Subcutaneous adipose tissue (tissue), 4 donors: ENCODE data around the gene OR2A42. TPM values are rescaled to one million over a fixed set of nuclear protein-coding genes. Genes with fewer than 3 reads are reported as not detected.
"Not testable (repeated sequence)": the region's sequence is repeated elsewhere in the genome, so short reads cannot be mapped to it uniquely, and the experiment has no call there.

Source experiments
- total RNA-seq, 4 donors: library from RNA; depleted of rRNA; stranded (reverse); fragments of >200 nt; gene quantifications; one replicate each; pipeline ENCODE4 v1.1.0, GENCODE V29; 2016
- TF ChIP-seq, protein P1 (sequence below): fragments of 450-650 bp; IDR thresholded peaks from one replicate; pipeline ENCODE4 v1.5.1; 2016; ENCODE audit warnings: low read depth, mild to moderate bottlenecking, control low read depth, antibody characterized with exemption, moderate library complexity

Gene OR2A42, protein sequence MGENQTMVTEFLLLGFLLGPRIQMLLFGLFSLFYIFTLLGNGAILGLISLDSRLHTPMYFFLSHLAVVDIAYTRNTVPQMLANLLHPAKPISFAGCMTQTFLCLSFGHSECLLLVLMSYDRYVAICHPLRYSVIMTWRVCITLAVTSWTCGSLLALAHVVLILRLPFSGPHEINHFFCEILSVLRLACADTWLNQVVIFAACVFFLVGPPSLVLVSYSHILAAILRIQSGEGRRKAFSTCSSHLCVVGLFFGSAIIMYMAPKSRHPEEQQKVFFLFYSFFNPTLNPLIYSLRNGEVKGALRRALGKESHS
- total RNA-seq, result under 1 TPM in 2 of 4 donors, not detected in 2; 0.19 to 0.44 TPM

DNA sequence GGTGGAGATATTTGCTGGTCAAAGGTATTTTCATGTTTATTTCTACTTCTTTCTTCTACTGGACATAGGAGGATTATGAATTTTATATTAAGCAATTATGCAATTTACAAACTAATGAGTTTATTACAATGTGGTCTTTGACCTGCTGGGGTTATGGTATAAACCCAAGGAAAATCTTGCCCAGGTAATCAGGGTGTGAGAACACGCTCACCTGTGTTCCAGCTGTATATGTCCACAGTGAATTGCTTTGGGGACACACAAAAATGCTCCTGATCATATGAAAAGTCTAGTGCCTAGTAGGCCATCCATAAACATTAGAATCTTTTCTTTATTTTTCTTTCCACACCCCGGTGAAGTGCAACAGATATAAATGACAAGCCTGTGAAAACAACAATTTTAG lies at the start of gene OR2A42:
OR2A42 (minus strand) TSS at position 241 of the 400 bp plus-strand sequence. CDS start 6,762 bp downstream, outside the sequence.
- TF ChIP-seq, protein P1, sequence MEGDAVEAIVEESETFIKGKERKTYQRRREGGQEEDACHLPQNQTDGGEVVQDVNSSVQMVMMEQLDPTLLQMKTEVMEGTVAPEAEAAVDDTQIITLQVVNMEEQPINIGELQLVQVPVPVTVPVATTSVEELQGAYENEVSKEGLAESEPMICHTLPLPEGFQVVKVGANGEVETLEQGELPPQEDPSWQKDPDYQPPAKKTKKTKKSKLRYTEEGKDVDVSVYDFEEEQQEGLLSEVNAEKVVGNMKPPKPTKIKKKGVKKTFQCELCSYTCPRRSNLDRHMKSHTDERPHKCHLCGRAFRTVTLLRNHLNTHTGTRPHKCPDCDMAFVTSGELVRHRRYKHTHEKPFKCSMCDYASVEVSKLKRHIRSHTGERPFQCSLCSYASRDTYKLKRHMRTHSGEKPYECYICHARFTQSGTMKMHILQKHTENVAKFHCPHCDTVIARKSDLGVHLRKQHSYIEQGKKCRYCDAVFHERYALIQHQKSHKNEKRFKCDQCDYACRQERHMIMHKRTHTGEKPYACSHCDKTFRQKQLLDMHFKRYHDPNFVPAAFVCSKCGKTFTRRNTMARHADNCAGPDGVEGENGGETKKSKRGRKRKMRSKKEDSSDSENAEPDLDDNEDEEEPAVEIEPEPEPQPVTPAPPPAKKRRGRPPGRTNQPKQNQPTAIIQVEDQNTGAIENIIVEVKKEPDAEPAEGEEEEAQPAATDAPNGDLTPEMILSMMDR, result not testable (repeated sequence)

DNA sequence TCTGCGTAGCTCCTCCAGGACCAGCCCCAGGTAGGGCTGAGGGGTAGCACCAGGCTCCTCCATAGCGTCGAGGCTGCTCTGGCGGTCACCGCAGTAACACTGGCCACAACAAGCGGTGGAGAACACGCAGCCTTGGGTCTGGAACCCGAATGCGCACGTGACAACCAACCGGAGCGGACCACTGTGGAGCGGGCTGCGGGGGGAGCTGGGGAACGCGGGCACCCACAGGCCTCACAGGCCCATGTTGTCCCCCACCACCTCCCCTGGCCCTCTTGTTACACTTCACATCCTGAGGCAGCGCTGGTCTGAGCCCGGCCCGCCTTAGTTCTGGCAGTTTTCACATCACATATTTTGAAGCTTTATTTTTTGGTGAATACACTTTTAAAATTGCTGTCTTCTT lies 29.8 kb upstream of the OR2A42 start, which contains the start of gene CTAGE8:
CTAGE8 (minus strand) TSS at position 101 of the 400 bp plus-strand sequence; CDS start at position 63, 38 bp downstream.
- TF ChIP-seq, protein P1, result not testable (repeated sequence)

DNA sequence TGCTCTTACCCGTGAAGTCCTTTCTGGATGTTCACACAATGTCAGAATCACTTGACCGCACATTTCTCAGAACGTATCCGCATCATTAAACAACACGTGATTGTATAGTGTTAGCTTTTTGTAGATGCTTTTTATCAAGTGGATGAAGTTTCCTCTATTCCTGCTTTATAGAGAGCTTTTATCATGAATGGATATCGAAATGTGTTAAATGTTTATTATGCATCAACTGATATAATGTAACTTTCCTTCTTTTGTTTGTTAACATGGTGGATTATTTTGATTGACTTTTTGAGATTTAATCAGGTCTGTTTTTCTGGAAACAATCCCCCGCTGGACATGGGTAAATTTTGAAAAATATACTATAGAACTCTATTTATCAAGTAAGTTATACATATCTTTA lies 25.3 kb upstream of the OR2A42 start, which contains the start of gene OR2A7:
OR2A7 (minus strand) TSS at position 101 of the 400 bp plus-strand sequence. CDS start 5,164 bp downstream, outside the sequence.
- TF ChIP-seq, protein P1, result not testable (repeated sequence)

DNA sequence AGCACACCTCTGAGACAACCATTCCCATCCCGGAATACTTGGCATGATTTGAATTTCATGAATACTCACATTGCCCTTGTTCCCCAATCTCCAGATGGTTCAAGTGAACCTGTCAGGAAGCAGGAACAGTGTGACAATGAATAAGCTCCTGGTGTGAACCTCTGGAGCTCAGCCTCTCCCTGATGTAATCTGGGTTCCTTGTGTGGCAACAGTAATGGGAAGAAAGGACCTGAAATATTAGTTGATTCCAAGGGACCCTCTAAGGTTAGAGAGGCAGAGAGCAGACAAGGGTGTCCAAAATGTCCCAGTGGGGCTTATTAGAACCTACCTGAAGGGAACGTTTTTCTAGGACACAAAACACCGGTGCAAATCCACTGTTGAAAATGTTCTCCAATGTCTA lies 16.7 kb upstream of the OR2A42 start:
- TF ChIP-seq, protein P1, result no peak

DNA sequence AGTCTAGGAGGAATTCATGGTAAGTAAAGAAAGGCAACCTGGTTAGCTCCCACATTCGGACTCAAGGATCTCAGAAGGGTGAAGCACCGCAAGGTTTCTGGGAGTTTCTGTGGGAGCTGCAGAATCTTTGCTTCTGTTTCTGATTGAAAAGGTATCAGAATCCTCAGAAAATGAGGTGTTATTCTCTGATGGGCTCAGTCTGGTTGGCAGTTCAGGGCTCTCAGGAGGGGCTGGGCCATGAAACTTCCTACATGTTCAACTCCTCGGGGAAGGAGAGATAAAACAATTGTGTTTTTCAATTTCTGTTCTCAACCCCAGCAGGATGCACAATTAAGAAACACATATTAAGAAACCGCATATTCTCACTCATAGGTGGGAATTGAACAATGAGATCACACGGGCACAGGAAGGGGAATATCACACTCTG lies 16.1 kb upstream of the OR2A42 start:
- TF ChIP-seq, protein P1, result no peak

DNA sequence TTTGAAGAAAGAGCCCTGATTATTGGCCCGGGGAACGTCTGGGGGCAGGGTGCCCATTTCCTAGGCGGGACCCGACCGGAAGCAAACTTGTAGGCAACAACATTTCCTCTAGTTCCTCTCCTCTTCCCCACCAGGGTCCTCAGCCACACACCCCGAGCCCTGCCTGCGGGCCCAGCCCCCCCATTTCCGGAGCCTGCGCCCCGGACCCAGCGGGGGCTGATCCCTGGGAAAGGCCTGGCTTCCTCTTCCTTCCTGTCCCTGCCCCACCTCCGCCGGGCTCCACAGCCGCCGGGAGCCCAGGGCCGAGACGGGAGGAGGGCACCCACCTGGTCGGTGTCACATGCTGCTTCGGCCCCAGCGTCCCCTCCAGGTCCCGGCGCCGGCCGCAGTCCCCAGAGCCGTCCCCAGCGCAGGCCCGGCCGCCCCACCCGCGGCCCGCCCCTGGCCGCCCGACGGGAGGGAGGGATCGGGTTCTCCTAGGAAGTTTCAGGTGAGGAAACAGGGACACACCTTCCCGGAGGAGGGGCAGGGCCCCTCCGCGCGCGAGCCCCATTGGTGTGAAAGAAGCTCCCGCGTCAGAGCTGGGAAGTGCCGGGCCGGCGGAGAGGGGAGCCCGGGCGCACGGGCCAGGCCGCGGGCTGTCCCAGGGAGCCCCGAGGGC lies 44.1 kb downstream of the OR2A42 start, which contains the start of gene ARHGEF35:
ARHGEF35 (minus strand) TSS at position 622 of the 661 bp plus-strand sequence. CDS start 7,450 bp downstream, outside the sequence.
- TF ChIP-seq, protein P1, result not testable (repeated sequence)

DNA sequence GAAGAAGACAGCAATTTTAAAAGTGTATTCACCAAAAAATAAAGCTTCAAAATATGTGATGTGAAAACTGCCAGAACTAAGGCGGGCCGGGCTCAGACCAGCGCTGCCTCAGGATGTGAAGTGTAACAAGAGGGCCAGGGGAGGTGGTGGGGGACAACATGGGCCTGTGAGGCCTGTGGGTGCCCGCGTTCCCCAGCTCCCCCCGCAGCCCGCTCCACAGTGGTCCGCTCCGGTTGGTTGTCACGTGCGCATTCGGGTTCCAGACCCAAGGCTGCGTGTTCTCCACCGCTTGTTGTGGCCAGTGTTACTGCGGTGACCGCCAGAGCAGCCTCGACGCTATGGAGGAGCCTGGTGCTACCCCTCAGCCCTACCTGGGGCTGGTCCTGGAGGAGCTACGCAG lies 56.2 kb downstream of the OR2A42 start, which contains the start of gene CTAGE4:
CTAGE4 (plus strand) TSS at position 301 of the 400 bp plus-strand sequence; CDS start at position 339, 38 bp downstream.
- TF ChIP-seq, protein P1, result not testable (repeated sequence)
